Measurements from ENCODE around the gene UGDH. TPM values are rescaled to one million over a fixed set of nuclear protein-coding genes. Genes with fewer than 3 reads are reported as not detected.
A peak's percentile ranks its signal among the peaks of the same experiment; 100 is the strongest.

The UGDH gene
- total and polyA plus RNA-seq, 9 of the 15 experiments (the other 6 are each of a cell fraction or from before 2014, with no cell fraction given) = 5.5 to 21.7 (median 16.2) TPM

- TF ChIP-seq HDAC8 (tag; IDR thresholded peaks at IDR 0.05) = no peak
- TF ChIP-seq ZEB2 (IDR thresholded peaks at IDR 0.05) = no peak
- TF ChIP-seq FOXP4 (CRISPR knock-in tag; IDR thresholded peaks at IDR 0.05; ENCODE audit: borderline replicate concordance) = no peak
- no peak for TF ChIP-seq ZKSCAN8 (CRISPR knock-in tag; IDR thresholded peaks at IDR 0.05)
- TF ChIP-seq GMEB1 (CRISPR knock-in tag; IDR thresholded peaks at IDR 0.05) = peak; percentile 100
- TF ChIP-seq NCOA6 (IDR thresholded peaks at IDR 0.05) = peak; percentile 99
- no peak for TF ChIP-seq ZNF395 (CRISPR knock-in tag; IDR thresholded peaks at IDR 0.05)
- TF ChIP-seq HMG20B (CRISPR knock-in tag; IDR thresholded peaks at IDR 0.05) = peak; percentile 51; the same call in 1 of the 2 replicates
- TF ChIP-seq NR2F6 (CRISPR knock-in tag; IDR thresholded peaks at IDR 0.05) = no peak
- TF ChIP-seq BHLHE40 (IDR thresholded peaks at IDR 0.05; ENCODE audit: low read length) = no peak
- no peak; the same call in 1 of the 2 replicates for TF ChIP-seq RB1 (IDR thresholded peaks at IDR 0.05; ENCODE audit: low read depth)
- no peak for TF ChIP-seq CAMTA2 (CRISPR knock-in tag; conservative IDR thresholded peaks at IDR 0.05)
- no peak for TF ChIP-seq THRAP3 (IDR thresholded peaks at IDR 0.05; ENCODE audit: borderline replicate concordance)
- TF ChIP-seq RBM34 (IDR thresholded peaks at IDR 0.05; ENCODE audit: borderline replicate concordance, insufficient read depth, low read length) = no peak
- no peak for TF ChIP-seq PCBP2 (IDR thresholded peaks at IDR 0.05; ENCODE audit: low read depth, low read length, poor library complexity, severe bottlenecking)
- TF ChIP-seq ERF (CRISPR knock-in tag; IDR thresholded peaks at IDR 0.05) = peak; percentile 37; the same call in 1 of the 2 replicates
- TF ChIP-seq RBFOX2 (IDR thresholded peaks at IDR 0.05; ENCODE audit: low read depth, low read length) = peak; percentile 98
- no peak for TF ChIP-seq CBX2 (IDR thresholded peaks at IDR 0.05; ENCODE audit: insufficient read depth, low read length, poor library complexity, severe bottlenecking)
- no peak for TF ChIP-seq NFIX (CRISPR knock-in tag; IDR thresholded peaks at IDR 0.05; ENCODE audit: low read depth)
- no peak for TF ChIP-seq ZNF274 (IDR thresholded peaks at IDR 0.05; ENCODE audit: borderline replicate concordance, low read depth, low read length)
- no peak for TF ChIP-seq HDAC6 (IDR thresholded peaks at IDR 0.05; ENCODE audit: low read depth, low read length)
- TF ChIP-seq RUNX1 (IDR thresholded peaks at IDR 0.05; ENCODE audit: low read depth) = no peak
- TF ChIP-seq ELF1 (tag; IDR thresholded peaks at IDR 0.05) = 0 out of 2 replicates have a peak, but pooled peaks have one; percentile 3
- TF ChIP-seq NFE2L1 (tag; IDR thresholded peaks at IDR 0.05; ENCODE audit: borderline replicate concordance, low read depth) = no peak
- no peak for TF ChIP-seq RBM39 (optimal IDR thresholded peaks at IDR 0.05; ENCODE audit: low read depth, low read length)
Measured at GRCh38 chr4:39458505-39459300, 68.5 kb downstream of the UGDH start, which contains the start of the genes LIAS and RPL9 (continued).
